Measurements from ENCODE around the gene GALNT7.
"Not testable (repeated sequence)": the region's sequence is repeated elsewhere in the genome, so short reads cannot be mapped to it uniquely, and the experiment has no call there.

GALNT7 gene

DNA sequence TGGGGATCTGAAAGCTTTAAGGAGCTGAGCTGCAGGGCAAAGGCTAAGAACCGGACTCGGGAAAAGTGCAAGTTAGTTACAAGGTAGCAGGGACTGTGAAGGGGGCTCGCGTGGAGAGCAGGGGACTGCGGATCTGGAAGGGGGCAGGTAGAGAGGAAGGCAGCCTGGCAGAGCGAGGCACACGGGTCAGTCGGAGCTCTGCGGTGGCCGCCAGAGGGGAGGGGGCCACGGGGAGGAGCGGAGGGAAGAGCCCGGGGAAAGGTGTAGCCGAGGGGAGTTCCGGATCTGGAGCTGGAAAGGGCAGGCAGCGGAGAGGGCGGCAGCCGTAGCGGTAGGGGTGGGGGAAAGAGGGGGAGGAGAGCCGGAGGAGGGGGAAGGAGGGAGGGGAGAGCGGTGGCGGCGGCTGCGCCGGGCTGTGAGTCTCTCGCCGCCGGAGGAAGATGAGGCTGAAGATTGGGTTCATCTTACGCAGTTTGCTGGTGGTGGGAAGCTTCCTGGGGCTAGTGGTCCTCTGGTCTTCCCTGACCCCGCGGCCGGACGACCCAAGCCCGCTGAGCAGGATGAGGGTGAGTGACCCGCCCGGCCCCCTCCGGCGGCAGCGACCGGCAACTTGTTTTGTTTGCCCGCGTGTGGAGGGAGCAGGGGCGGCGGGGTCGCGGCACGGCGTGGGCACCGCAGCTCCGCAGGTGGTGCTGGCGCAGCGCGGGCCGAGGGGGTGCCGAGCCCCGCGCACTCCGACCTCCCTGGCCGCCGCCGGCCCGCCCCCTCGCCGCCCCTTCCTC lies at the start of gene GALNT7:
TSS of gene GALNT7 (plus strand) at position 416 of the 782 bp plus-strand sequence. CDS start at position 441, 25 bp downstream.
- peak; percentile 86 for DNase-seq

DNA sequence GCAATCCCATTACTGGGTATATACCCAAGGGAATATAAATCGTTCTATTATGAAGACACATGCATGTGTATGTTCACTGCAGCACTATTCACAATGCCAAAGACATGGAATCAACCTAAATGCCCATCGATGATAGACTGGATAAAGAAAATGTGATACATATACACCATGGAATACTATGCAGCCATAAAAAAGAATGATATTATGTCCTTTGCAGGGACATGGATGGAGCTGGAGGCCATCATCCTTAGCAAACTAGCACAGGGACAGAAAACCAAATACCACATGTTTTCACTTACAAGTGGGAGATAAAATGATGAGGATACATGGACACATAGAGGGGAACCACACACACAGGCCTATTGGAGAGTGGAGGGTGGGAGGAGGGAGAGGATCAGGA lies 49.8 kb upstream of the GALNT7 start:
- not testable (repeated sequence) for DNase-seq

- no peak for DNase-seq
These were observed 48.8 kb upstream of the GALNT7 start for GRCh38 chr4:173119818-173120217.

DNA sequence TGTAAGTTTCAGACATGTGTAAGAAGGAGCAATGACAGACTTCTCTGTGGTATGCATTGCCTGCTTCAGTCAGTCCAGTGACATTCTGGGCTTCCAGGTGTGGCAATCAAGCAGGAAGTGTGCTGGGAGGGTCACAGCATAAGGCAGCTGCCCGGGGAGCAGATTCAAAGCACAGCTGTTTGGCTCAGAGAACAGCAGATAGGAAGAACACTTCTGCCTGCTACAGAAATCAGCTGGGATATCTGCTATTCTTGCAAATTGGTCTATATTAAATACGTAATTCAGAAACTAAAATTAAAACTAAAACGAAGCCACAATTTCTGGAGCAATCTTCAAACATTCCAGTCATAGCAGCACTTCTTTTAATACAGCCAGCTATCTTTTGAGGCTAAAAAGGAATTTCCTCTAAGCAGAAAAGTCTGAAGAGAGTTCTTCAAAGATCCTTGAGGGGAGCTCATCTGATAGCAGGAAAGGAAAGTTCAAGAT lies 47.5 kb upstream of the GALNT7 start:
- peak; percentile 44 for DNase-seq

DNA sequence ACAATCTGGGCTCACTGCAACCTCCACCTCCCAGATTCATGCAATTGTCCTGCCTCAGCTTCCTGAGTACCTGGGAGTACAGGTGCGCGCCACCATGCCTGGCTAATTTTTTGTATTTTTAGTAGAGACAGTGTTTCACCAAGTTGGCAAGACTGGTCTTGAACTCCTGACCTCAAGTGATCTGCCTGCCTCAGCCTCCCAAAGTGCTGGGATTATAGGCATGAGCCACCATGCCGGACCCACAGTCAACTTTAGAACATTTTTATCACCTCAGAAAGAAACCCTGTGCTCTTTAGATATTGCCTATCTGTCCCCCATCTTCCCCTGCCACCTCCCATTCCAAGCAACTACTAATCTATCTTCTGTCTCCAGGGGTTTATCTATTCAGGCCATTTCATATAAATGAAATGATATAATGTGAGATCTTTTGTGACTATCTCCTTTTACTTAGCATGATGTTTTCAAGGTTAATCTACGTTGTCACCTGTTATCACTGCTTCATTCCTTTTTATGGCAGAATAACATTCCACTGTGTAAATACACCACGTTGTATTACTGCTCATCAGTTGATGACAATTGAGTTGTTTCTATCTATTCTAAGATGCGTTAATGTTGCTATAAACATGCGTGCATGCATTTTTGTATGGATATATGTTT lies 44.3 kb upstream of the GALNT7 start:
- DNase-seq, result no peak

DNA sequence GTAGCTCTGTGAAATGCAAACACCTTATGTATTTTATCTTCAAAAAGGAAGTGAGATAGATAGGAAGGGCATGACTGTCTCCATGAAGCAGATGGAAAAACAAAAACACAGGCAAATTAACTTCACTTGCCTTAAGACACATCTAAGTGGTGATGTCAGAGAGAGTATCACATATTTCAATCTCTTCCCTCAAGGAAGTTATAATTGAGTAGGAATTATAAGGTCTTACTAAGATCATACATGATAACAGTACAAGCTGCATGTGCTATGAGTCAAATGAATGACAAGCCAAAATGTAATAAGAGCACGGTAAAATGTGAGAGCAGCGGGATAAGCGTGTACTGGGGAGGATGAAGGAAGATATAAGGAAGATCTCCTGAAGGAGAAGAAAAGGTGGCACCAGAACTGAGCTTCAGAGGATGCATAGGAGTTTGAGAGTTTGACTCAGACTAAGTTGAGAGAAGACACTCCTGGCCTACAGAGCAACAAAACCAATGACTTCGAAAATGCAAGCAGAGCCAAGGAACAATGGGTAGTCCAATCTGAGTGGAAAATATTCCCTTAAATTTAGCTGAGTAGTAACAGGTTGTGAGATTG lies 43.3 kb upstream of the GALNT7 start:
- no peak for DNase-seq

GRCh38 chr4:173128199-173128890 lies 40.3 kb upstream of the GALNT7 start:
- DNase-seq, result no peak

- DNase-seq, result no peak
These were observed 37.9 kb upstream of the GALNT7 start for GRCh38 chr4:173130687-173131086.

GRCh38 chr4:173134426-173134825 lies 34.2 kb upstream of the GALNT7 start:
- no peak for DNase-seq

DNA sequence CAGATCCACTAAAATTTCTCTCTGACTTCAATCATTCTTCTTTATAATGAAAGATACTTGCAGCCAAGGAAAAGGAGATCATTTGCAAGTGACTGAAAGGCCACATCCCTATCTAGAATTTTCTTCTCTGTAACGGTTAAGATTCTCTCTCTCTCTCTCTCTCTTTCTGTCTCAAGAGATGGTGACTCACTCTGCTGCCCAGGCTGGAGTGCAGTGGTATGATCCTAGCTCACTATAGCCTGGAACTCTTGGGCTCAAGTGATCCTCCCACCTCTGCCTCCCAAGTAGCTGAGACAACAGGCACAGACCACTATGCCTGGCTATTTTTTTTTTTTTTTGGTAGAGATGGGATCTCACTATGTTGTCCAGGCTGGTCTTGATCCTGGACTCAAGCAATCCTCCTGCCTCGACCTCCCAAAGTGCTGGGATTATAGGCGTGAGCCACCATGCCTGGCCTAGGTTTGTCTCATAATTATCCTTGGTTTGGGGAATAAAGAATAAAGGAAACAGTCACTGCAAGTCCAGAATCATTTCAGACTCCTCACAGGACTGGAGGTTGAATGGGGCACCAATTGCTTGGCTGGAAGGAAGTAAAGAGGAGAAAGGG lies 33.3 kb upstream of the GALNT7 start:
- DNase-seq, result no peak

DNA sequence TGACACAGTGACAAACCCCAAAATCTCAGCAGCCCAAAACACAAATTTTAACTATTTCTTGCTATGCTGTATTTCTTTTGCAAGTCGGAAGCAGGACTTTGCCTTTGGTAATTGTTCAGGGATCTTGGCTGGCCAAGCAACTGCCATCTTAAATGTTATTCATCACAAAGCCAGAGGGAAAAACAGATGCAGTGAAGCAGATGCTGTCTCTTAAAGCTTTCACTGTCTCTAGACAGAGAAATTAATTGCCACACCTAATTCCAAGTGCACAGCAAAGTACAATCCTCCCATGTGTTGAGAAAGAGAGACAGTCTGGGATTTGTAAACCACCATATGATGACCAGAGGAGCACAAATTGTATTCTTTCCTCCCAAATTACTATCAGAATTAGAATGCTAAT lies 30.0 kb upstream of the GALNT7 start:
- DNase-seq, result no peak

- no peak for DNase-seq
These were observed 29.1 kb upstream of the GALNT7 start for GRCh38 chr4:173139561-173139960.

- DNase-seq, result no peak
These were observed 23.5 kb upstream of the GALNT7 start for GRCh38 chr4:173145131-173145530.

DNA sequence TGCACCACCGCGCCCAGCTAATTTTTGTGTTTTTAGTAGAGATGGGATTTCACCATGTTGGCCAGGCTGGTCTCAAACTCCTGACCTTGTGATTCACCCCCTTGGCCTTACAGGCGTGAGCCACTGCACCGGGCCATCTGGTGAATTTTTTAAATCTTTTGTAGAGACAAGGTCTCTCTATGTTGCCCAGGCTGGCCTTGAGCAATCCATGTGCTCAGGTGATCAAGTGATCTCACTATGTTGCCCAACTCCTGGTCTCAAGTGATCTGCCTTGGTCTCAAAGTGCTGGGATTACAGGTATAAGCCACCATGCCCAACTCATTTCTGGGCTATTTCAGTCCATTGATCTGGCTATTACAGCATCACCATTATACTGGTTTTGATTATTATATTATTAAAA lies 22.2 kb upstream of the GALNT7 start:
- DNase-seq, result no peak

DNA sequence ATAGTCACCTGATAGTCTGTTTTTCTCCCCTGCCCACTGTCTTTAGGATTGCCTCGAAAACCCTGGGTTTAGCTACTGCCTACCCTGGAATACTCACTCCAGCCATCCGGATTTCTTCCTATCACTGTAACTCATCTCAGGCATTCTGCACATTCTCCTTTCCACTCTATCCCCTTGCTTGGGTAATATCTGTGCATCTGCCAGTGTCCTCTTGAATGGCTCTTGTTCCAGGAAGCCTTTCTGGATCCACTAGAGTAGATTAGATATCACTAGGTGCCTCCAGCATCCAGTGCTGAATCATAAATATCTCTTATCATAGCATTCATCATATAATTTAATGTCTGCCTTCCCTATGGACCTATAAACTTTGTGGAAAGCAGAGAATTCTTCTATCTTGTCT lies 17.1 kb upstream of the GALNT7 start:
- no peak for DNase-seq

- DNase-seq, result no peak
These were observed 16.5 kb upstream of the GALNT7 start for GRCh38 chr4:173152104-173152503.

DNA sequence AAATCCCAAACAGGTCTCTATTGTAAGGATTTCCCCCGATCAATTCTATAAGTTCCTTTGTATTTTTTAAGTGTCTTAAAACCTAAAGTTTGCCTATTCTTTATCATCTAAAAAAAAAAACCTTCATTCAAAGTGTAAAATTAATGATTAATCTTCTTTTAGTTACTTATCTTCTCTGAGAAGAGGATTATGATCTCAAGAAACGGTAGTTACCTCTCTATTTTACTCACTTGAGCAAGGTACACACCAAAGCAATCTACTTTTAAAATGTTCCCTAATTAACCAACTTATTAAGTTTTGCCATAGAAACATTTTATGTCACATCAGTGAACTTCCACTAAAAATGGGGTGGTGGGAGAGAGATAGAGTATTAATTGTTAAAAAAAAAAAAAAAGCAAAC lies 15.2 kb upstream of the GALNT7 start:
- DNase-seq, result no peak

- DNase-seq, result no peak
These were observed 8.8 kb upstream of the GALNT7 start for GRCh38 chr4:173159791-173160190.

DNA sequence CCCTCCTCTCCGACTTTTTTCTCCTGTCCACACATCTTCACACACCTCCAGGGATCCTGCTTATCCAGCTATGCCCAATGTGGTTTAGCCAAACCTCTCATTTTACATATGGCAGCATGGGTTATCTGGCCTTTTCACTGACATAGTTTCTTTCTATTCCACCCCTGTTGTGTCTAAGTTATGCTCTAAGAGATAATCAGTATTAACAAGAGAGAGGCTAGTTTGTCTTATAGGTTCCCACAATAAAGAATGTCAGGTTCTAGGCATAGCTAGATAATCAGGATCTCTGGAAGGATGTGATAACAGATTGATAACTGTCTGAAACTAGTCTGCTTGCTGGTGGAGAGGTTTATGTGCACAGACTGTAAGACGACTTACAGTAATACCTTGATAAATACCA lies 7.7 kb upstream of the GALNT7 start:
- no peak for DNase-seq

DNA sequence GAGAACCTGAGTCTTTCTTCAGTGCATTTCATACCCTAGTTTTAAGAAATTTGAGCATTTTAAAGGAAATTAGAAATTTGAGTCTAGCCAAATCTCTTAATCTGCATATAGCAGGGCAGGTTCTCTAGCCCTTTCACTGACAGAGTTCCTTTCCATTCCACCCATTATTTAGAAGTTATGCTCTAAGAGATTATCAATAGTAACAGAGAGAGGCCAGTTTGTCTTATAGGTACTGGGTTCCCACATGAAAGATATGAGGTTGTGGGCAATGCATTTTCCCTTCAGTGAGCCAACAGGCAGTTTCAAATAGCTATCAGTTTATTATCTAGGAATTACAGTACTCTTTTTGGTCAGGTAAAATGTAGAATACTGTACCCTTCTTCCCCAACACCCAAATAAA lies 7.3 kb upstream of the GALNT7 start:
- no peak for DNase-seq

DNA sequence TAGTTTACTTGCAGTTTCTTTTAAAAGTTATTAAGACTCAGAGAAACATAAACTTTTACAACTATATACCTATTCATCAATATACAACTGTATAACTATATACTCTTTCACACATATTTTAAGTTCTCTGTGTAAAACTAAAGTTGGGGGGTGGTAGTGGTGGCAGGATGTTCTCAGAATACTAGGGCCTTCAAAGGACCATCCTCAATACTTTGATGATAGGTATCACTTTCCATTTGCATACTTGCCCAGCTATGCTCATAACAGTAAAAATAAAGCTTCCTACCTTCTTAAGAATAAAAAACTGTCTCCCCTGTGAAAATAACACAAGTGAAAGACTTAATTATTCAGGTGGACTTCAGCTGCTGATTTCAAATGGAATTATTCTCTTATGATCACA lies 2.9 kb upstream of the GALNT7 start:
- no peak for DNase-seq

- no peak for DNase-seq
These were observed 2.1 kb upstream of the GALNT7 start for GRCh38 chr4:173166491-173166890.

Measured in left hindlimb (tissue), 1 donor.